Testis (tissue), 3 donors: ENCODE results near the gene MYH13. TPM values are rescaled to one million over a fixed set of nuclear protein-coding genes. Genes with fewer than 3 reads are reported as not detected.

Source experiments
- DNase-seq: peaks from one replicate; pipeline ENCODE4 v3.0.0-alpha.2; 2019
- H3K27ac ChIP-seq, 2 donors: fragments of 200-600 bp; sonication (generic); one replicate each; pipeline ENCODE4 v1.5.1; 2019
- H3K27me3 ChIP-seq: fragments of 200-600 bp; sonication (generic); one replicate; pipeline ENCODE4 v1.5.1; 2019
- H3K36me3 ChIP-seq: fragments of 200-600 bp; sonication (generic); one replicate; pipeline ENCODE4 v1.5.1; 2017; ENCODE audit warnings: low read depth; ENCODE audit errors: missing control alignments
- H3K4me1 ChIP-seq: fragments of 200-600 bp; sonication (generic); one replicate; pipeline ENCODE4 v1.5.1; 2019
- H3K4me3 ChIP-seq, 2 donors: fragments of 200-600 bp; sonication (generic); one replicate each; pipeline ENCODE4 v1.5.1; 2017 to 2019
- H3K9me3 ChIP-seq: fragments of 200-600 bp; sonication (generic); one replicate; pipeline ENCODE4 v1.5.1; 2017
- CTCF ChIP-seq, 3 experiments: fragments of 450-650 bp in 2 of 3; fragments of 200-600 bp in 1 of 3; sonication (generic) in 1 of 3; IDR thresholded peaks; one replicate each; pipeline ENCODE4 v1.5.1; 2016 to 2019; ENCODE audit warnings: antibody characterized with exemption in 3 of 3, mild to moderate bottlenecking in 2 of 3, moderate library complexity in 1 of 3
- POLR2A ChIP-seq: fragments of 450-650 bp; IDR thresholded peaks from one replicate; pipeline ENCODE4 v1.6.1; 2017; ENCODE audit warnings: antibody characterized with exemption, mild to moderate bottlenecking, moderate library complexity
- WGBS, 2 donors: methylation state at CpG; one replicate each; pipeline ENCODE4 v1.1.5; 2018; 5-methylcytosine and 5-hydroxymethylcytosine counted together
- intact Hi-C: fragments of 100-400 bp; cut with DNase I; formaldehyde crosslinking; loops from one replicate; pipeline ENCODE4 v1.15.1; 2023; ENCODE audit warnings: low total_unique reads
- polyA plus RNA-seq: library from polyadenylated mRNA; stranded (reverse); fragments of 350-450 nt; fragmentation: Illumina TruSeq; extraction: RNeasy Lipid Tissue Mini Kit (QIAGEN cat#74804); gene quantifications from one replicate; pipeline ENCODE4 v1.2.3, GENCODE V29; 2014; ENCODE audit warnings: low read depth, low replicate concordance; ENCODE audit not compliant: insufficient read depth
- total RNA-seq, 2 donors: library from RNA; depleted of rRNA; stranded (reverse); fragments of >200 nt; gene quantifications; one replicate each; pipeline ENCODE4 v1.2.3, GENCODE V29; 2016

The MYH13 gene
- total and polyA plus RNA-seq, 3 donors from 2014 or later = 0.28 to 0.47 (median 0.37) TPM

- no peak for DNase-seq
- no peak overlapping the region for H3K27ac ChIP-seq
- TF ChIP-seq CTCF (IDR thresholded peaks at IDR 0.05) (no peak), POLR2A (no peak)
- no peak overlapping the region for H3K4me3 ChIP-seq
- intact Hi-C loops = no loop called here
- H3K36me3 ChIP-seq = no peaks in the 10 kb centered on the region
- H3K27me3 ChIP-seq = no peaks in the 10 kb centered on the region
- no peaks in the 10 kb centered on the region for H3K4me1 ChIP-seq
- 80 to 90% methylated on average over 9 of the region's 9 CpGs for WGBS, 2 donors
- no peaks in the 10 kb centered on the region for H3K9me3 ChIP-seq
Observed at GRCh38 chr17:10392880-10393279, 20.1 kb upstream of the MYH13 start.

GRCh38 chr17:10385871-10386270 lies 13.1 kb upstream of the MYH13 start:
- DNase-seq = no peak
- WGBS, 2 donors = 66 to 75% methylated on average over 6 of the region's 6 CpGs
- Histone ChIP-seq H3K27me3 (no peaks in the 10 kb centered on the region), H3K9me3 (no peaks in the 10 kb centered on the region), H3K27ac (no peak overlapping the region), H3K4me1 (no peaks in the 10 kb centered on the region), H3K36me3 (no peaks in the 10 kb centered on the region), H3K4me3 (no peak overlapping the region)
- TF ChIP-seq CTCF (IDR thresholded peaks at IDR 0.05) (no peak), POLR2A (no peak)
- intact Hi-C loops = no loop called here

- no peak for TF ChIP-seq POLR2A
- TF ChIP-seq CTCF (IDR thresholded peaks at IDR 0.05) = no peak
- no peaks in the 10 kb centered on the region for H3K4me1 ChIP-seq
- no peaks in the 10 kb centered on the region for H3K27me3 ChIP-seq
- no peaks in the 10 kb centered on the region for H3K36me3 ChIP-seq
- H3K9me3 ChIP-seq = no peaks in the 10 kb centered on the region
- intact Hi-C loops = no loop called here
- no peak overlapping the region for H3K27ac ChIP-seq
- DNase-seq = no peak
- H3K4me3 ChIP-seq = no peak overlapping the region
- WGBS, 2 donors = 52 to 60% methylated on average over 8 of the region's 8 CpGs
Observed at GRCh38 chr17:10384175-10384574, 11.4 kb upstream of the MYH13 start.

- DNase-seq = no peak
- intact Hi-C loops = no loop called here
- Histone ChIP-seq H3K4me3 (no peak overlapping the region), H3K4me1 (no peaks in the 10 kb centered on the region), H3K9me3 (no peaks in the 10 kb centered on the region), H3K27me3 (no peaks in the 10 kb centered on the region), H3K36me3 (no peaks in the 10 kb centered on the region), H3K27ac (no peak overlapping the region)
- no peak for TF ChIP-seq CTCF (IDR thresholded peaks at IDR 0.05)
- TF ChIP-seq POLR2A = no peak
- 72 to 77% methylated on average over 3 of the region's 3 CpGs for WGBS, 2 donors
Observed at GRCh38 chr17:10380631-10381408, 8.0 kb upstream of the MYH13 start.

GRCh38 chr17:10370016-10370608 lies 2.7 kb downstream of the MYH13 start:
- Histone ChIP-seq H3K27me3 (no peaks in the 10 kb centered on the region), H3K4me3 (no peak overlapping the region), H3K27ac (no peak overlapping the region), H3K36me3 (no peaks in the 10 kb centered on the region), H3K4me1 (no peaks in the 10 kb centered on the region), H3K9me3 (no peaks in the 10 kb centered on the region)
- intact Hi-C loops = no loop called here
- DNase-seq = no peak
- 83 to 89% methylated on average over 7 of the region's 7 CpGs for WGBS, 2 donors
- TF ChIP-seq CTCF (IDR thresholded peaks at IDR 0.05) (no peak), POLR2A (no peak)
